PFSK-1 (cell line): ENCODE data around the gene HDAC4.

ENCODE experiments used
- FOXP2 ChIP-seq: optimal IDR thresholded peaks from 2 replicates; pipeline ENCODE3; 2011; ENCODE audit warnings: borderline replicate concordance, control low read depth, inconsistent platforms; ENCODE audit not compliant: insufficient read depth; ENCODE audit errors: extremely low read length, extremely low read depth
- POLR2AphosphoS5 ChIP-seq: IDR thresholded peaks from 2 replicates; pipeline ENCODE4 v1.6.1; 2012; ENCODE audit warnings: low read depth, mild to moderate bottlenecking, control low read depth, low read length, moderate library complexity
- REST ChIP-seq, 2 experiments: IDR thresholded peaks; 2 replicates each; pipeline versions ENCODE4 v1.6.1 to v1.8.0; 2011 to 2012; ENCODE audit warnings: low read depth in 2 of 2, low read length in 2 of 2, control low read depth in 1 of 2, inconsistent platforms in 1 of 2, mild to moderate bottlenecking in 1 of 2, moderate library complexity in 1 of 2; ENCODE audit not compliant: insufficient read depth in 1 of 2
- SIN3A ChIP-seq: IDR thresholded peaks from 2 replicates; pipeline ENCODE4 v1.6.1; 2012; ENCODE audit warnings: mild to moderate bottlenecking, low read length, moderate library complexity, borderline replicate concordance; ENCODE audit not compliant: insufficient read depth
- TAF1 ChIP-seq: IDR thresholded peaks from 2 replicates; pipeline ENCODE4 v1.6.1; 2012; ENCODE audit warnings: low read length, control low read depth, borderline replicate concordance; ENCODE audit not compliant: insufficient read depth

The HDAC4 gene

GRCh38 chr2:239041062-239041461 is 359.8 kb downstream of the HDAC4 start:
- TF ChIP-seq POLR2AphosphoS5 (no peak), SIN3A (no peak), FOXP2 (no peak), REST (IDR thresholded peaks at IDR 0.05; ENCODE audit: insufficient read depth in 1 of 2, low read depth in 2 of 2, low read length in 2 of 2) (no peak), TAF1 (no peak)

DNA sequence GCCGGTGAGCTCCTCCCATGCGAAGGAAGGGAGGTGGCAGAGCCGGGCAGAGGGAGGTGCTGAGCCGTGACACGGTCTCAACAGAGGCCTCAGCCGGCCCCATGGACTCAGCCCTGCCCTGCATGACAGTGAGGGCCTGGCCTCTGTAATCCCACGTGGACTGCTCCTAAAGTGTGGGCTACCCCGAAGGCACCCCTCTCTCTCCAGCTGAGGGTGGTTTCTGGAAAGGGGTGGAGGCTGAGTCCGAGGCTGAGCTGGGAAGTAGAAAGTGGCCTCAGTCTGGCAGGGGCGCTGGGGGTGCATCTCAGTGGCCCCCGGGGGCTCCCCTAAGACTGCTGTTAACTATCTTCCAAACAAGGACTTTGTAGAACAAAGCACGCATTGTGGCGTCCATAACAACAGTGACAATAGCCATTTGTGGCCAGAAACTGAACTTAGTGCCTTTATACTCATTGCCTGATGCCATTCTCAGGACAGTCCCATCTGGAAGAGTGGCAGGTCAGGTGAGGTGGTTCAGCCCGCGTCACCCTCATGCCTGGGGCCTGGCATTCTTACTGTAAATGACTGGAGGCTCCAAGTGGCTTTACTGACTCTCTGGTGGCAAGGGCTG is 360.6 kb downstream of the HDAC4 start:
- TF ChIP-seq TAF1 (no peak), POLR2AphosphoS5 (no peak), FOXP2 (no peak), REST (IDR thresholded peaks at IDR 0.05; ENCODE audit: insufficient read depth in 1 of 2, low read depth in 2 of 2, low read length in 2 of 2) (no peak), SIN3A (no peak)

GRCh38 chr2:239039479-239039861 is 361.4 kb downstream of the HDAC4 start:
- no peak for TF ChIP-seq TAF1
- no peak for TF ChIP-seq POLR2AphosphoS5
- TF ChIP-seq SIN3A, result no peak
- TF ChIP-seq REST (IDR thresholded peaks at IDR 0.05; ENCODE audit: insufficient read depth in 1 of 2, low read depth in 2 of 2, low read length in 2 of 2), result no peak
- TF ChIP-seq FOXP2, result no peak

- TF ChIP-seq POLR2AphosphoS5, result no peak
- TF ChIP-seq REST (IDR thresholded peaks at IDR 0.05; ENCODE audit: insufficient read depth in 1 of 2, low read depth in 2 of 2, low read length in 2 of 2), result no peak
- no peak for TF ChIP-seq FOXP2
- no peak for TF ChIP-seq TAF1
- no peak for TF ChIP-seq SIN3A
Observed at GRCh38 chr2:239038773-239039478, 361.9 kb downstream of the HDAC4 start.
